H1 (cell line): Measurements from ENCODE around the gene NMT1.

Experiments used
- CBX8 ChIP-seq: fragments of 300-800, 300-1000 bp; sonication (generic); IDR thresholded peaks from 2 replicates; pipeline ENCODE4 v1.7.1; 2016; ENCODE audit warnings: low read depth, low read length, borderline replicate concordance
- CEBPB ChIP-seq: IDR thresholded peaks from 2 replicates; pipeline ENCODE4 v1.6.1; 2012; ENCODE audit warnings: low read depth, low read length
- CHD2 ChIP-seq: IDR thresholded peaks from 2 replicates; pipeline ENCODE4 v1.6.1; 2012; ENCODE audit warnings: low read length, improper control_type of control experiment
- GABPA ChIP-seq: IDR thresholded peaks from 2 replicates; pipeline ENCODE4 v1.6.1; 2011; ENCODE audit warnings: mild to moderate bottlenecking, low read length, moderate library complexity, borderline replicate concordance; ENCODE audit not compliant: insufficient read depth
- KDM4A ChIP-seq: IDR thresholded peaks from one replicate; pipeline ENCODE4 v1.7.1; 2012; ENCODE audit warnings: low read depth, mild to moderate bottlenecking, moderate library complexity, low read length, inconsistent platforms; ENCODE audit not compliant: severe bottlenecking
- SP2 ChIP-seq: IDR thresholded peaks from 2 replicates; pipeline ENCODE4 v1.6.1; 2012; ENCODE audit warnings: mild to moderate bottlenecking, low read length, inconsistent platforms
- TAF1 ChIP-seq: IDR thresholded peaks from 2 replicates; pipeline ENCODE4 v1.6.1; 2011; ENCODE audit warnings: mild to moderate bottlenecking, low read depth, low read length
- ZNF274 ChIP-seq: IDR thresholded peaks from 2 replicates; pipeline ENCODE4 v1.7.0; 2012; ENCODE audit warnings: low read length, borderline replicate concordance; ENCODE audit errors: extremely low read depth
- TF ChIP-seq, protein P1 (sequence below), 3 experiments: IDR thresholded peaks; 1 replicate in 2 of 3; 2 replicates in 1 of 3; pipeline versions ENCODE4 v1.5.1 to v1.6.1; 2011; ENCODE audit warnings: low read length in 3 of 3, mild to moderate bottlenecking in 3 of 3, inconsistent platforms in 2 of 3, low read depth in 1 of 3, moderate library complexity in 1 of 3; ENCODE audit not compliant: insufficient read depth in 1 of 3; ENCODE audit errors: control extremely low read depth in 1 of 3
- TF ChIP-seq, protein P2 (sequence below): IDR thresholded peaks from 2 replicates; pipeline ENCODE4 v1.6.1; 2012; ENCODE audit warnings: inconsistent platforms
- TF ChIP-seq, protein P3 (sequence below): IDR thresholded peaks from 2 replicates; pipeline ENCODE4 v1.6.1; 2012; ENCODE audit warnings: low read length, inconsistent platforms
- TF ChIP-seq, protein P4 (sequence below): IDR thresholded peaks from 2 replicates; pipeline ENCODE4 v1.6.1; 2011; ENCODE audit warnings: low read length, improper control_type of control experiment

DNA sequence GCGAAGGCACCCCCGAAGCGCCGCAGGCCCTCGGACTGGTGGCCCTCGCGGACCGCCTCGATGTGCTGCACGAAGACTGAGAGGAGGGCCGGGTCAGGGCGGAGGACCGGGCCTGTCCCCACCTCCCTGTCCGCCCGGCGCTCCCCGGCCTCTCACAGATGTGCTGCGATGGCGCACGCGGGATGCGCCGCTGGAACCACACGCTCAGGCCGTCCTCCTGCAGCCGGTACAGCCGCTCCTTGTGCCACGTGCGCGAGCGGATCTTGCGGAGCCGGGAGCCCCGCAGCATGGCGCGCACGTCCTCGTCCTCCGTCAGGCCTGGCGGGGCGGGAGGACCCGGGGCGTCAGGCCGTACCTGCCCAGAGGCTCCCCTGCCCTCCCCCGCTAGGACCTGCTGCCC is 59.9 kb downstream of the NMT1 start:
- TF ChIP-seq CHD2: no peak
- no peak for TF ChIP-seq KDM4A
- TF ChIP-seq, protein P1, sequence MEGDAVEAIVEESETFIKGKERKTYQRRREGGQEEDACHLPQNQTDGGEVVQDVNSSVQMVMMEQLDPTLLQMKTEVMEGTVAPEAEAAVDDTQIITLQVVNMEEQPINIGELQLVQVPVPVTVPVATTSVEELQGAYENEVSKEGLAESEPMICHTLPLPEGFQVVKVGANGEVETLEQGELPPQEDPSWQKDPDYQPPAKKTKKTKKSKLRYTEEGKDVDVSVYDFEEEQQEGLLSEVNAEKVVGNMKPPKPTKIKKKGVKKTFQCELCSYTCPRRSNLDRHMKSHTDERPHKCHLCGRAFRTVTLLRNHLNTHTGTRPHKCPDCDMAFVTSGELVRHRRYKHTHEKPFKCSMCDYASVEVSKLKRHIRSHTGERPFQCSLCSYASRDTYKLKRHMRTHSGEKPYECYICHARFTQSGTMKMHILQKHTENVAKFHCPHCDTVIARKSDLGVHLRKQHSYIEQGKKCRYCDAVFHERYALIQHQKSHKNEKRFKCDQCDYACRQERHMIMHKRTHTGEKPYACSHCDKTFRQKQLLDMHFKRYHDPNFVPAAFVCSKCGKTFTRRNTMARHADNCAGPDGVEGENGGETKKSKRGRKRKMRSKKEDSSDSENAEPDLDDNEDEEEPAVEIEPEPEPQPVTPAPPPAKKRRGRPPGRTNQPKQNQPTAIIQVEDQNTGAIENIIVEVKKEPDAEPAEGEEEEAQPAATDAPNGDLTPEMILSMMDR (IDR thresholded peaks at IDR 0.05; ENCODE audit: control extremely low read depth in 1 of 3, insufficient read depth in 1 of 3, low read depth in 1 of 3, low read length in 3 of 3): no peak
- TF ChIP-seq GABPA: no peak
- TF ChIP-seq SP2: no peak
- TF ChIP-seq, protein P2, sequence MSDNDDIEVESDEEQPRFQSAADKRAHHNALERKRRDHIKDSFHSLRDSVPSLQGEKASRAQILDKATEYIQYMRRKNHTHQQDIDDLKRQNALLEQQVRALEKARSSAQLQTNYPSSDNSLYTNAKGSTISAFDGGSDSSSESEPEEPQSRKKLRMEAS: no peak
- no peak for TF ChIP-seq TAF1
- TF ChIP-seq CBX8: no peak
- TF ChIP-seq, protein P3, sequence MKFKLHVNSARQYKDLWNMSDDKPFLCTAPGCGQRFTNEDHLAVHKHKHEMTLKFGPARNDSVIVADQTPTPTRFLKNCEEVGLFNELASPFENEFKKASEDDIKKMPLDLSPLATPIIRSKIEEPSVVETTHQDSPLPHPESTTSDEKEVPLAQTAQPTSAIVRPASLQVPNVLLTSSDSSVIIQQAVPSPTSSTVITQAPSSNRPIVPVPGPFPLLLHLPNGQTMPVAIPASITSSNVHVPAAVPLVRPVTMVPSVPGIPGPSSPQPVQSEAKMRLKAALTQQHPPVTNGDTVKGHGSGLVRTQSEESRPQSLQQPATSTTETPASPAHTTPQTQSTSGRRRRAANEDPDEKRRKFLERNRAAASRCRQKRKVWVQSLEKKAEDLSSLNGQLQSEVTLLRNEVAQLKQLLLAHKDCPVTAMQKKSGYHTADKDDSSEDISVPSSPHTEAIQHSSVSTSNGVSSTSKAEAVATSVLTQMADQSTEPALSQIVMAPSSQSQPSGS: no peak
- TF ChIP-seq, protein P4, sequence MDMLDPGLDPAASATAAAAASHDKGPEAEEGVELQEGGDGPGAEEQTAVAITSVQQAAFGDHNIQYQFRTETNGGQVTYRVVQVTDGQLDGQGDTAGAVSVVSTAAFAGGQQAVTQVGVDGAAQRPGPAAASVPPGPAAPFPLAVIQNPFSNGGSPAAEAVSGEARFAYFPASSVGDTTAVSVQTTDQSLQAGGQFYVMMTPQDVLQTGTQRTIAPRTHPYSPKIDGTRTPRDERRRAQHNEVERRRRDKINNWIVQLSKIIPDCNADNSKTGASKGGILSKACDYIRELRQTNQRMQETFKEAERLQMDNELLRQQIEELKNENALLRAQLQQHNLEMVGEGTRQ: no peak
- no peak for TF ChIP-seq CEBPB
- no peak for TF ChIP-seq ZNF274
